Measurements from ENCODE around the gene PTPRD.

The PTPRD gene

GRCh38 chr9:9730174-9730573, 882.6 kb downstream of the PTPRD start:
- DNase-seq: no peak

GRCh38 chr9:9729082-9729481, 883.7 kb downstream of the PTPRD start:
- no peak for DNase-seq

GRCh38 chr9:9719373-9720112, 893.3 kb downstream of the PTPRD start:
- DNase-seq: no peak

GRCh38 chr9:9718691-9719090, 894.1 kb downstream of the PTPRD start:
- no peak for DNase-seq

GRCh38 chr9:9679433-9679832, 933.4 kb downstream of the PTPRD start:
- no peak for DNase-seq

- no peak for DNase-seq
Observed at GRCh38 chr9:9674461-9674860, 938.3 kb downstream of the PTPRD start.

- no peak for DNase-seq
Observed at GRCh38 chr9:9670454-9670853, 942.3 kb downstream of the PTPRD start.

- DNase-seq: no peak
Observed at GRCh38 chr9:9645006-9645405, 967.8 kb downstream of the PTPRD start.

GRCh38 chr9:9631284-9631683, 981.5 kb downstream of the PTPRD start:
- DNase-seq: no peak

- no peak for DNase-seq
Observed at GRCh38 chr9:9625248-9625647, 987.6 kb downstream of the PTPRD start.

GRCh38 chr9:9623506-9623905, 989.3 kb downstream of the PTPRD start:
- no peak for DNase-seq

- no peak for DNase-seq
Observed at GRCh38 chr9:9621355-9621940, 991.4 kb downstream of the PTPRD start.

GRCh38 chr9:9620736-9621135, 992.1 kb downstream of the PTPRD start:
- DNase-seq: no peak

GRCh38 chr9:9615086-9615485, 997.7 kb downstream of the PTPRD start:
- DNase-seq: no peak

- no peak for DNase-seq
Observed at GRCh38 chr9:9614607-9615006, 998.2 kb downstream of the PTPRD start.

- no peak for DNase-seq
Observed at GRCh38 chr9:9612755-9613154, 1000.0 kb downstream of the PTPRD start.

- no peak for DNase-seq
Observed at GRCh38 chr9:9612270-9612669, 1000.5 kb downstream of the PTPRD start.

- no peak for DNase-seq
Observed at GRCh38 chr9:9605681-9606080, 1007.1 kb downstream of the PTPRD start.

GRCh38 chr9:9603345-9603744, 1009.5 kb downstream of the PTPRD start:
- DNase-seq: no peak

- DNase-seq: no peak
Observed at GRCh38 chr9:9598723-9599122, 1014.1 kb downstream of the PTPRD start.

GRCh38 chr9:9592104-9592503, 1020.7 kb downstream of the PTPRD start:
- no peak for DNase-seq

- DNase-seq: no peak
Observed at GRCh38 chr9:9585920-9586319, 1026.9 kb downstream of the PTPRD start.

- DNase-seq: no peak
Observed at GRCh38 chr9:9574080-9574479, 1038.7 kb downstream of the PTPRD start.

GRCh38 chr9:9565700-9566099, 1047.1 kb downstream of the PTPRD start:
- no peak for DNase-seq

GRCh38 chr9:9563817-9564216, 1049.0 kb downstream of the PTPRD start:
- no peak for DNase-seq

Measured in activated gamma-delta T cell (primary cell).